ENCODE results near the gene HDAC2. TPM values are rescaled to one million over a fixed set of nuclear protein-coding genes. Genes with fewer than 3 reads are reported as not detected.

HDAC2 gene
- total and polyA plus RNA-seq, 2 experiments from 2014 or later, result 343 to 355 TPM

- no peaks in the 10 kb centered on the region for H3F3A ChIP-seq (replicated peaks; ENCODE audit: low read depth)
- H3K9me2 ChIP-seq (ENCODE audit: insufficient read depth), result no peaks in the 10 kb centered on the region; the same call in 1 of the 2 replicates
- H3K36me3 ChIP-seq (ENCODE audit: insufficient read depth), result no peaks in the 10 kb centered on the region; the same call in 1 of the 2 replicates
- H3K79me2 ChIP-seq (replicated peaks; ENCODE audit: insufficient read depth), result no peaks in the 10 kb centered on the region
- no peaks in the 10 kb centered on the region; the same call in 1 of the 2 replicates for H4K20me1 ChIP-seq (replicated peaks; ENCODE audit: insufficient read depth)
- no peak overlapping the region for H2AFZ ChIP-seq
- H3K27ac ChIP-seq (ENCODE audit: low read depth), result no peak overlapping the region
- Mint-ChIP-seq H3K4me3 (no peak overlapping the region), H3K27me3 (ENCODE audit: insufficient read depth, low read depth, poor library complexity) (no peaks in the 10 kb centered on the region), H3K4me1 (no peaks in the 10 kb centered on the region), H3K9me3 (peaks cover 3% of the 10 kb centered on the region; the same call in 1 of the 3 replicates), H3K27ac (no peak overlapping the region), H3K36me3 (ENCODE audit: low read depth) (no peaks in the 10 kb centered on the region)
- H3K4me1 ChIP-seq (ENCODE audit: insufficient read depth), result no peaks in the 10 kb centered on the region
- no peak overlapping the region for H3K4me3 ChIP-seq
- H3K4me2 ChIP-seq, result no peak overlapping the region
- TF ChIP-seq CREB1 (CRISPR knock-in tag; IDR thresholded peaks at IDR 0.05; ENCODE audit: low read depth) (no peak), POLR2AphosphoS5 (IDR thresholded peaks at IDR 0.05; ENCODE audit: low read depth) (no peak), EZH2 (IDR thresholded peaks at IDR 0.05; ENCODE audit: low read depth, unreplicated experiment) (no peak), NANOG (IDR thresholded peaks at IDR 0.05; ENCODE audit: borderline replicate concordance) (no peak), CTCF (conservative IDR thresholded peaks at IDR 0.05; ENCODE audit: low read depth in 2 of 2) (no peak), ZNF331 (CRISPR knock-in tag; IDR thresholded peaks at IDR 0.05; ENCODE audit: low read depth) (no peak), STAT1 (IDR thresholded peaks at IDR 0.05; ENCODE audit: unreplicated experiment) (no peak), ETS1 (IDR thresholded peaks at IDR 0.05) (no peak), EZH2phosphoT487 (IDR thresholded peaks at IDR 0.05; ENCODE audit: unreplicated experiment) (no peak), JUNB (IDR thresholded peaks at IDR 0.05; ENCODE audit: unreplicated experiment) (no peak), ZNF114 (CRISPR knock-in tag; IDR thresholded peaks at IDR 0.05) (no peak)
- TF ChIP-seq, protein P1, sequence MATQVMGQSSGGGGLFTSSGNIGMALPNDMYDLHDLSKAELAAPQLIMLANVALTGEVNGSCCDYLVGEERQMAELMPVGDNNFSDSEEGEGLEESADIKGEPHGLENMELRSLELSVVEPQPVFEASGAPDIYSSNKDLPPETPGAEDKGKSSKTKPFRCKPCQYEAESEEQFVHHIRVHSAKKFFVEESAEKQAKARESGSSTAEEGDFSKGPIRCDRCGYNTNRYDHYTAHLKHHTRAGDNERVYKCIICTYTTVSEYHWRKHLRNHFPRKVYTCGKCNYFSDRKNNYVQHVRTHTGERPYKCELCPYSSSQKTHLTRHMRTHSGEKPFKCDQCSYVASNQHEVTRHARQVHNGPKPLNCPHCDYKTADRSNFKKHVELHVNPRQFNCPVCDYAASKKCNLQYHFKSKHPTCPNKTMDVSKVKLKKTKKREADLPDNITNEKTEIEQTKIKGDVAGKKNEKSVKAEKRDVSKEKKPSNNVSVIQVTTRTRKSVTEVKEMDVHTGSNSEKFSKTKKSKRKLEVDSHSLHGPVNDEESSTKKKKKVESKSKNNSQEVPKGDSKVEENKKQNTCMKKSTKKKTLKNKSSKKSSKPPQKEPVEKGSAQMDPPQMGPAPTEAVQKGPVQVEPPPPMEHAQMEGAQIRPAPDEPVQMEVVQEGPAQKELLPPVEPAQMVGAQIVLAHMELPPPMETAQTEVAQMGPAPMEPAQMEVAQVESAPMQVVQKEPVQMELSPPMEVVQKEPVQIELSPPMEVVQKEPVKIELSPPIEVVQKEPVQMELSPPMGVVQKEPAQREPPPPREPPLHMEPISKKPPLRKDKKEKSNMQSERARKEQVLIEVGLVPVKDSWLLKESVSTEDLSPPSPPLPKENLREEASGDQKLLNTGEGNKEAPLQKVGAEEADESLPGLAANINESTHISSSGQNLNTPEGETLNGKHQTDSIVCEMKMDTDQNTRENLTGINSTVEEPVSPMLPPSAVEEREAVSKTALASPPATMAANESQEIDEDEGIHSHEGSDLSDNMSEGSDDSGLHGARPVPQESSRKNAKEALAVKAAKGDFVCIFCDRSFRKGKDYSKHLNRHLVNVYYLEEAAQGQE (IDR thresholded peaks at IDR 0.05; ENCODE audit: unreplicated experiment), result no peak
- TF ChIP-seq, protein P2, sequence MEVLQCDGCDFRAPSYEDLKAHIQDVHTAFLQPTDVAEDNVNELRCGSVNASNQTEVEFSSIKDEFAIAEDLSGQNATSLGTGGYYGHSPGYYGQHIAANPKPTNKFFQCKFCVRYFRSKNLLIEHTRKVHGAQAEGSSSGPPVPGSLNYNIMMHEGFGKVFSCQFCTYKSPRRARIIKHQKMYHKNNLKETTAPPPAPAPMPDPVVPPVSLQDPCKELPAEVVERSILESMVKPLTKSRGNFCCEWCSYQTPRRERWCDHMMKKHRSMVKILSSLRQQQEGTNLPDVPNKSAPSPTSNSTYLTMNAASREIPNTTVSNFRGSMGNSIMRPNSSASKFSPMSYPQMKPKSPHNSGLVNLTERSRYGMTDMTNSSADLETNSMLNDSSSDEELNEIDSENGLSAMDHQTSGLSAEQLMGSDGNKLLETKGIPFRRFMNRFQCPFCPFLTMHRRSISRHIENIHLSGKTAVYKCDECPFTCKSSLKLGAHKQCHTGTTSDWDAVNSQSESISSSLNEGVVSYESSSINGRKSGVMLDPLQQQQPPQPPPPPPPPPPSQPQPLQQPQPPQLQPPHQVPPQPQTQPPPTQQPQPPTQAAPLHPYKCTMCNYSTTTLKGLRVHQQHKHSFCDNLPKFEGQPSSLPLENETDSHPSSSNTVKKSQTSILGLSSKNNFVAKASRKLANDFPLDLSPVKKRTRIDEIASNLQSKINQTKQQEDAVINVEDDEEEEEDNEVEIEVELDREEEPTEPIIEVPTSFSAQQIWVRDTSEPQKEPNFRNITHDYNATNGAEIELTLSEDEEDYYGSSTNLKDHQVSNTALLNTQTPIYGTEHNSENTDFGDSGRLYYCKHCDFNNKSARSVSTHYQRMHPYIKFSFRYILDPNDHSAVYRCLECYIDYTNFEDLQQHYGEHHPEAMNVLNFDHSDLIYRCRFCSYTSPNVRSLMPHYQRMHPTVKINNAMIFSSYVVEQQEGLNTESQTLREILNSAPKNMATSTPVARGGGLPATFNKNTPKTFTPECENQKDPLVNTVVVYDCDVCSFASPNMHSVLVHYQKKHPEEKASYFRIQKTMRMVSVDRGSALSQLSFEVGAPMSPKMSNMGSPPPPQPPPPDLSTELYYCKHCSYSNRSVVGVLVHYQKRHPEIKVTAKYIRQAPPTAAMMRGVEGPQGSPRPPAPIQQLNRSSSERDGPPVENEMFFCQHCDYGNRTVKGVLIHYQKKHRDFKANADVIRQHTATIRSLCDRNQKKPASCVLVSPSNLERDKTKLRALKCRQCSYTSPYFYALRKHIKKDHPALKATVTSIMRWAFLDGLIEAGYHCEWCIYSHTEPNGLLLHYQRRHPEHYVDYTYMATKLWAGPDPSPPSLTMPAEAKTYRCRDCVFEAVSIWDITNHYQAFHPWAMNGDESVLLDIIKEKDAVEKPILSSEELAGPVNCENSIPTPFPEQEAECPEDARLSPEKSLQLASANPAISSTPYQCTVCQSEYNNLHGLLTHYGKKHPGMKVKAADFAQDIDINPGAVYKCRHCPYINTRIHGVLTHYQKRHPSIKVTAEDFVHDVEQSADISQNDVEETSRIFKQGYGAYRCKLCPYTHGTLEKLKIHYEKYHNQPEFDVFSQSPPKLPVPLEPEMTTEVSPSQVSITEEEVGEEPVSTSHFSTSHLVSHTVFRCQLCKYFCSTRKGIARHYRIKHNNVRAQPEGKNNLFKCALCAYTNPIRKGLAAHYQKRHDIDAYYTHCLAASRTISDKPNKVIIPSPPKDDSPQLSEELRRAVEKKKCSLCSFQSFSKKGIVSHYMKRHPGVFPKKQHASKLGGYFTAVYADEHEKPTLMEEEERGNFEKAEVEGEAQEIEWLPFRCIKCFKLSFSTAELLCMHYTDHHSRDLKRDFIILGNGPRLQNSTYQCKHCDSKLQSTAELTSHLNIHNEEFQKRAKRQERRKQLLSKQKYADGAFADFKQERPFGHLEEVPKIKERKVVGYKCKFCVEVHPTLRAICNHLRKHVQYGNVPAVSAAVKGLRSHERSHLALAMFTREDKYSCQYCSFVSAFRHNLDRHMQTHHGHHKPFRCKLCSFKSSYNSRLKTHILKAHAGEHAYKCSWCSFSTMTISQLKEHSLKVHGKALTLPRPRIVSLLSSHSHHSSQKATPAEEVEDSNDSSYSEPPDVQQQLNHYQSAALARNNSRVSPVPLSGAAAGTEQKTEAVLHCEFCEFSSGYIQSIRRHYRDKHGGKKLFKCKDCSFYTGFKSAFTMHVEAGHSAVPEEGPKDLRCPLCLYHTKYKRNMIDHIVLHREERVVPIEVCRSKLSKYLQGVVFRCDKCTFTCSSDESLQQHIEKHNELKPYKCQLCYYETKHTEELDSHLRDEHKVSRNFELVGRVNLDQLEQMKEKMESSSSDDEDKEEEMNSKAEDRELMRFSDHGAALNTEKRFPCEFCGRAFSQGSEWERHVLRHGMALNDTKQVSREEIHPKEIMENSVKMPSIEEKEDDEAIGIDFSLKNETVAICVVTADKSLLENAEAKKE (CRISPR knock-in tag; IDR thresholded peaks at IDR 0.05), result no peak
- no peak for ATAC-seq
- no peaks in the 10 kb centered on the region for H3K27me3 ChIP-seq (ENCODE audit: insufficient read depth)
- no peak for DNase-seq (ENCODE audit: low spot score)
Observed at GRCh38 chr6:113888493-113888892, 82.5 kb downstream of the HDAC2 start.
